NCI-H774 (cell line): ENCODE measurements around the gene ATAD2B.
"Not testable (repeated sequence)": the region's sequence is repeated elsewhere in the genome, so short reads cannot be mapped to it uniquely, and the experiment has no call there.

Source experiments
- DNase-seq: peaks from one replicate; lab custom pipeline; 2025; lab: John Stamatoyannopoulos, UW

Gene ATAD2B

GRCh38 chr2:23745726-23746105, 181.2 kb downstream of the ATAD2B start:
- DNase-seq: no peak

- DNase-seq: no peak
Observed at GRCh38 chr2:23745068-23745725, 181.7 kb downstream of the ATAD2B start.

DNA sequence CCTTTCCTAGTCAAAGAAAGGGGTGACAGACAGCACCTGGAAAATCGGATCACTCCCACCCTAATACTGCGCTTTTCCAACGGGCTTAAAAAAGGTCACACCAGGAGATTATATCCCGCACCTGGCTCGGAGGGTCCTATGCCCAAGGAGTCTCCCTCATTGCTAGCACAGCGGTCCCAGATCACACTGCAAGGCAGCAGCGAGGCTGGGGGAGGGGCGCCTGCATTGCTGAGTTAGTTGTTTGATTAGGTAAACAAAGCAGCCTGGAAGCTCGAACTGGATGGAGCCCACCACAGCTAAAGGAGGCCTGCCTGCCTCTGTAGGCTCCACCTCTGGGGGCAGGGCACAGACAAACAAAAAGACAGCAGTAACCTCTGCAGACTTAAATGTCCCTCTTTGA, 190.1 kb downstream of the ATAD2B start:
- not testable (repeated sequence) for DNase-seq

DNA sequence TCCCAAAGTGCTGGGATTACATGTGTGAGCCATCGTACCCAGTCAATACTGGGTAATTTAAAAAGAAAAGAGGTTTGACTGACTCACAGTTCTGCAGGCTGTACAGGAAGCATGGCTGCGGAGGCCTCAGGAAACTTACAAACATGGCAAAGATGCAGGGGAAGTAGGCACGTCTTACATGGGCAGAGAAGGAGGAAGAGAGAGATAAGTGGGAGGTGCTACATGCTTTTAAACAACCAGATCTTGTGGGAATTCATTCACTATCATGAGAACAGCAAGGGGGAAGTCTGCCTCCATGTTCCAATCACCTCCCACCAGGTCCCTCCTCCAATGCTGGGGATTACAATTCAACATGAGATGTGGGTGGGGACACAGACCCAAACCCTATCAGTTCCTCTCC, 192.5 kb downstream of the ATAD2B start:
- DNase-seq: no peak

DNA sequence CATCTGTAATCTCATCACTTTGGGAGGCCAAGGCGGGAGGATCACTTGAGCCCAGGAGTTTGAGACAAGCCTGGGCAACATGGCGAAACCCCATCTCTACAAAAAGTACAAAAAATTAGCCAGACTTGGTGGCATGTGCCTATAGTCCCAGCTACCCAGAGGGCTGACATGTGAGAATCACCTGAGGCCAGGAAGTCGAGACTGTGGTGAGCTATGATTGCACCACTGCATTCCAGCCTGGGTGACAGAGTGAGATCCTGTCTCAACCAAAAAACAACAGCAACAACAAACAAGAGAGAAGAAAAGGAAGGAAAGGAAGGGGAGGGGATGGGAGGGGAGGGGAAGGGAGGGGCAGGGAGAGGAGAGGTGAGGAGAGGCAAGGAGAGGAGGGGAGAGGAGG, 203.9 kb downstream of the ATAD2B start:
- DNase-seq: not testable (repeated sequence)

GRCh38 chr2:23722255-23722654, 204.7 kb downstream of the ATAD2B start:
- DNase-seq: no peak

GRCh38 chr2:23721454-23721826, 205.5 kb downstream of the ATAD2B start:
- DNase-seq: no peak

GRCh38 chr2:23720705-23721453, 206.0 kb downstream of the ATAD2B start:
- DNase-seq: no peak

GRCh38 chr2:23719716-23720115, 207.2 kb downstream of the ATAD2B start:
- DNase-seq: no peak

GRCh38 chr2:23718931-23719700, 207.8 kb downstream of the ATAD2B start:
- DNase-seq: no peak

DNA sequence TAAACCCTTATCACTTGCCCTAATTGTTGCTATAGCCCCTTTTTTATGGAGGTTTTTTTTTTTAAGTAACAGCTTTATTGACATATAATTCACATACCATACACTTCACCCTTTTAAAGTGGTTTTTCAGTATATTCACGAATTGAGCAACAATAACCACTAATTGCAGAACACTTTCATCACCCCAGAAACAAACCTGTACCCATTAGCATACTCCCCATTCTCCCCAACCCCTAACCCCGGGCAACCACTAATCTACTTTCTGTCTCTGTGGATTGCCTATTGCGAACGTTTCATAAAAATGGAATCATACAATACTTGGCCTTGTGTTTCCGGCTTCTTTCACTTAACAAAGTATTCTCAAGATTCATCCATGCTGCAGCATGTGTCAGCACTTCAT, 213.6 kb downstream of the ATAD2B start:
- no peak for DNase-seq

DNA sequence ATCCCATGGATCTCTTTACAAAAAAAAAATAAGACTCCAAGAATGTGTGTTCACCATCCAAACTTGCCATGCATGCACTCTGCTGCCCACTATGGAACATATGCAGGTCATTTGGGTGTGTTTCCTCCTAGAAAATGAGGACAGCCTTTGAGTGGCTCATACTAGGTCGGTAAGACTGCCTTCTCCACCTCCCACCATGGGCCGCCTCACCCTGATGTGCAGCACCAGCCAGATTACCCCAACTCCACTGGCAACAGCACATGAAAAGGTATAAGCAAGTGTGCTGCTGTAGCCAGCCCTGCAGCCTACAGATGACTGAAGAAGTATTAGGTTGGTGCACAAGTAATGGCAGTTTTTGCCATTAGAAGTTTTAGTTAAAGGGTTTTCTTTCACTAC, 214.2 kb downstream of the ATAD2B start:
- no peak for DNase-seq

GRCh38 chr2:23711979-23712755, 214.8 kb downstream of the ATAD2B start:
- no peak for DNase-seq

GRCh38 chr2:23709311-23709710, 217.6 kb downstream of the ATAD2B start:
- no peak for DNase-seq

DNA sequence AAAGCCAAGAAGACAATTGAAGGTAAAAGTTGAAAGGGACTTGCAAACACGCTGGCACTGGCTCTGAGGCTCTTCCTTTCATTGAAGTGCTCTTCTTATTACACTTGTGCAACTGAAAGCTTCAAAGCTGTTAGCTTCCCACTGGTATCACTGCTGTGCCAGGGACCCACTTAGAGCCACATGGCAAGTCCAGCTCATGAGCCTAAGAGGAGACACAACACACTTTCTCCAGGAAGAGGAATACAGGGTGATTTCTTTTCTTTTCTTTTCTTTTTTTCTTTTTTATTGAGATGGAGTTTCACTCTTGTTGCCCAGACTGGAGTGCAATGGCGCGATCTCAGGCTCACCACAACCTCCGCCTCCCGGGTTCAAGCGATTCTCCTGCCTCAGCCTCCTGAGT, 218.2 kb downstream of the ATAD2B start:
- DNase-seq: no peak

DNA sequence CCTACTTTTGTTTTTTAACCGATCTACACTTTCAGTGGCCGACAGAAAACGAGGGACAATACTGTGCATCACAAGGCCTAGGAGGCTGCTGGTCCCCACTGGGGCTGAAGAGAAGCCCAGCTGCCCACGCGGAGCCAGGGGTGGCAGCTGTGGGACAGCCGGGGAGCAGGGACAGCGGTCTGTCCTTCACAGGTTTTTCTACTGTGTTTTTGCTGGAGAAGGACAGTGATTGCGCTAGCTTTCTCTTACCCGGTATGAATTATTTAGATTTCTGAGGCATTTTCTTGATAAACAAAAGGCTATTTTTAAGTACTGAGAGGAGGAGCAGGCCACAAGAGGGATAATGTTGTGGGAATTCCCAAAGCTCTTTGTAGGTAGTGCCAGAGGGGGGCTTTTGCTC, 219.8 kb downstream of the ATAD2B start:
- no peak for DNase-seq

GRCh38 chr2:23706613-23707078, 220.3 kb downstream of the ATAD2B start:
- DNase-seq: no peak

DNA sequence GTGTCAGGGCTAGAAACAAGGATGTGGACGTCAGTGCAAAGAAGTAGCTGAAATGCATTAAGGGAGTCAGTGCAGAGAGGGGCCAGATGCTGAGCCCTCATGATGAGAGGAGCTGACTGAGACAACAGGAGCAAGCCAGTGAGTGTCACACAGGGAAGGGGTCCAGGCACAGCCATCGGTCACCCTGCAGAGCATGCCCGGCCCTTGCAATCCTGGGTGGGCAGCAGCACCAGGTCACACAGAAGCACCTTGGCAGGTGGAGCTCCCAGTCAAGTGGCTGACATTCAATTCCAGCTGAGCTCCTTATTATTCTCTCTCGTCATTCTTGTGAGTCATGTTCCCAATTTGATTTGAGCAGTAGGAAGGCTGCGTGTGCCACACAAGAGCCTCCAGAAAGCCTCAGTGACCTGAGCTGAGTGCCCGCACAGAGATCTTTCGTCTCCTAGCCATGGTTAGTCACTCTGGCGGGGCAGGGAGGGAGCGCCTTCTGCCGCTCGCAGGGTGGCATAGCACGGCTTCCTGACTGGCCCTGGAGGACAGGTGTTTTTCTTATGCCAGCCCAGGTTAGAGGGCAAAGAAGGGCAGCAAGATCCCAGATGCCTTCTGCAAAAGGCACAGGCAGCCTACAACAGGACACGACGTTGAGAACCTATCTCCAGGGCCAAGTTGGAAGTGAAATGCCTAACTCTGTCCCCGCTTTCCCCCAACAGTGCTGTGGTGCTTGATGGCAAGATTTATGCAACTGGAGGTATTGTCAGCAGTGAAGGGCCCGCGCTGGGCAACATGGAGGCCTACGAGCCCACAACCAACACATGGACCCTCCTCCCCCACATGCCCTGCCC, 220.9 kb downstream of the ATAD2B start:
- no peak for DNase-seq

DNA sequence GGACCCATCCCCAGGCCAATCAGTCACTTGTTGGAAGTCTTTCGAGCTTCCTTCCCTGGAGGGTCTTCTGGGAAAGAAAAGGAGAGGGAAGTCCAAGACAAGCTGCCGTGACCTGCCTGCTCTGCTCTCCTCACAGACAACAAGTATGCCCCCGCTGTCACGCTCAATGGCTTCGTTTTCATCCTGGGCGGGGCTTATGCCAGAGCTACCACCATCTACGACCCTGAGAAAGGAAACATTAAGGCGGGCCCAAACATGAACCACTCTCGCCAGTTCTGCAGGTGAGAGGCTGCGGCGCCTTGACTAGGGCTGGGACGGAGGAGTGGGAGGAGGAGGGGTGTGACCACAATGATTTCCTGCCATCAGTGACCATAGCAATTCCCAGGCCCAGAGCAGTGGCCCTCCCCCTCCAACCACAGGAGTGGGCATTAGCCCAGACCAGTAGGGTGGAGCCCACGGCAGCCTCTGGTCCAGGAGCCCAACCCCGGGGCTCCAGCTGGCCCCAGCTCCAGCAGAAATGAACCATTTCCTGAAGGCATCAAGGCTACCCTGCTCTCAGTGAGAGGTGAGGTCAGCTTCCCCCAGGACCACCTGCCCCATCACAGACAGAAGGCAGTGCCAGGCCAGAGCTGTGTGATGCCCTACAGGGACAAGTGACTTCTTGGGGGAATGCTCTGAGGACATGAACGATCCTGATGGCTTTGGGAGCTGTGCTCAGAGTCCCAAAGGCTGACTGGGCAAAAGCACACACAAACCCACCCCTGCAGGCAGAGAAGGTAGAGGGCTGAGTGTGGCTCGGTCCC, 223.1 kb downstream of the ATAD2B start:
- DNase-seq: no peak

DNA sequence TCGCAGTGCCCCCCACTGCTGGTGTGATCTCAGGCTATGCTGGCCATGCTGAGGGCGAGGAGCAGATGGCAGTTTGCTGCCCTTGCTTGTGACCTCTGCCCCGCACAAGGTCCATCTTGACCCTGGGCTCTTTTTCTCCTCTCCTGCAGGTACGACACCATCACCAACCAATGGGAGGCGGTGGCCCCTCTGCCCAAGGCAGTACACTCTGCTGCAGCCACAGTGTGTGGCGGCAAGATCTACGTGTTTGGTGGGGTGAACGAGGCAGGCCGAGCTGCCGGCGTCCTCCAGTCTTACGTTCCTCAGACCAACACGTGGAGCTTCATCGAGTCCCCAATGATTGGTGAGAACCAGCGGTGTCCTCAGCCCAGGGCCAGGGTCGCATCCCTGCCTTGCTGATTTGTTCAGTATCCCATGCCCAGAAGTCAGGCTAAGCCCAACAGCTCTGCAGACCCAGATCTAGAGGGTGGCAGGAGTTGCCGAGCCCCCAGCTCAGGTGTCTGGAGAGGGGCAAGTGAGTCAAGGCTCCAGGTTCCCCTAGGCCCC, 223.8 kb downstream of the ATAD2B start:
- no peak for DNase-seq
